ENCODE measurements around the gene LCP2. TPM values are rescaled to one million over a fixed set of nuclear protein-coding genes. Genes with fewer than 3 reads are reported as not detected.

The LCP2 gene
- polyA plus RNA-seq, 2 of the 4 experiments (the other 2 are of a cell fraction): not detected

DNA sequence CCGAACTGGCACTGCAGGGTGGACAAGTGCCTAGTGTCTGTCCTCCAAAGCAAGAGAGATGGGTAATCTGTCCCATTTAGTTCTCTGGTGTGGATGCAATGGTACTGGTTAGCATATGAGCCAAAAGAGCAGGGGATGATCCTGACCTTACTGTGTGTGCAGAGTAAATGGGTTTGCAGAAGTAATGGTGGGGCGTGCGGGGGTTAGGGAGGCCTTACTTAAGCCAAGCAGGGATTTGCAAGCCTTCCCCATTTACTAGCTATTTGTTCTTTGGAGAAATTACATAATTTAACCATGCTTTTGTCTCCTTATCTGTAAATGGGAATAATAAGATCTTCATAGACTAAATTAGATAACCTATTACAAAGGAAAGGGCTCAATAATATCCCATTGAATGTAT lies 19.9 kb upstream of the LCP2 start:
- no peak overlapping the region for H3K4me3 ChIP-seq
- DNase-seq (ENCODE audit: low read depth in 1 of 2, low spot score in 1 of 2) (no peak), FAIRE-seq (no peak), ATAC-seq (no peak)
- POLR2A ChIA-PET: no interaction called here
- H3K9me3 ChIP-seq: no peaks in the 10 kb centered on the region
- 58% methylated on average over 3 of the region's 3 CpGs for WGBS (ENCODE audit: missing lambda C conversion rate)
- H3K4me1 ChIP-seq: no peaks in the 10 kb centered on the region
- TF ChIP-seq HDAC2 (IDR thresholded peaks at IDR 0.05): no peak
- no peak for TF ChIP-seq CBX8 (IDR thresholded peaks at IDR 0.05)
- no peak for TF ChIP-seq EP300 (IDR thresholded peaks at IDR 0.05)
- no peak for TF ChIP-seq NFE2L2 (conservative IDR thresholded peaks at IDR 0.05; ENCODE audit: low read length)
- no peak for TF ChIP-seq RAD21 (conservative IDR thresholded peaks at IDR 0.05 in 1 of 2, IDR thresholded peaks at IDR 0.05 in 1 of 2)
- H3K27ac ChIP-seq: no peak overlapping the region
- no peak overlapping the region for H3K4me2 ChIP-seq
- CTCF ChIA-PET: no interaction called here

DNA sequence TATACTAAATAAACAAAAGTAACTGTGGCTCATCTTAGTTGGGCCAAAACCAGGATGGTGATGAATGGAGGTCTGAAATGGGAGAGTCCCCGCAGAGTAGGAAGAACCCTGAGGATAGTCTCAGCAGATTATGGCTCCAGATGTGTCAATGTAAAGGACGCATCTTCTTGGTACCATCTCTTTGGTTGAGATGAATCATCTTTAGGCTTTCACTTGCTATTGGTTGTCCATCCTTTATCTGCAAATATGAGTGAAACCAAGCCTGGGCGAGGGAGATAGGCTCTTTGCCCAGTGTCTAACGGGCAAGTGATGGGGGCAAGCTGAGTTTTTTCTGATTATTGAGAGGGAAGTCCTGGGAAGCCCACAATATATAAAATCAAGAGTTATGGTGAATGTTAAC lies 19.4 kb upstream of the LCP2 start:
- TF ChIP-seq NPAS2 (CRISPR knock-in tag; IDR thresholded peaks at IDR 0.05; ENCODE audit: borderline replicate concordance) (no peak), HOXB13 (CRISPR knock-in tag; IDR thresholded peaks at IDR 0.05; ENCODE audit: low read depth) (no peak), JUN (IDR thresholded peaks at IDR 0.05) (no peak)
- TF ChIP-seq, protein P1, sequence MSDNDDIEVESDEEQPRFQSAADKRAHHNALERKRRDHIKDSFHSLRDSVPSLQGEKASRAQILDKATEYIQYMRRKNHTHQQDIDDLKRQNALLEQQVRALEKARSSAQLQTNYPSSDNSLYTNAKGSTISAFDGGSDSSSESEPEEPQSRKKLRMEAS (IDR thresholded peaks at IDR 0.05): no peak
- TF ChIP-seq, protein P2, sequence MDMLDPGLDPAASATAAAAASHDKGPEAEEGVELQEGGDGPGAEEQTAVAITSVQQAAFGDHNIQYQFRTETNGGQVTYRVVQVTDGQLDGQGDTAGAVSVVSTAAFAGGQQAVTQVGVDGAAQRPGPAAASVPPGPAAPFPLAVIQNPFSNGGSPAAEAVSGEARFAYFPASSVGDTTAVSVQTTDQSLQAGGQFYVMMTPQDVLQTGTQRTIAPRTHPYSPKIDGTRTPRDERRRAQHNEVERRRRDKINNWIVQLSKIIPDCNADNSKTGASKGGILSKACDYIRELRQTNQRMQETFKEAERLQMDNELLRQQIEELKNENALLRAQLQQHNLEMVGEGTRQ (IDR thresholded peaks at IDR 0.05): no peak
- TF ChIP-seq, protein P3, sequence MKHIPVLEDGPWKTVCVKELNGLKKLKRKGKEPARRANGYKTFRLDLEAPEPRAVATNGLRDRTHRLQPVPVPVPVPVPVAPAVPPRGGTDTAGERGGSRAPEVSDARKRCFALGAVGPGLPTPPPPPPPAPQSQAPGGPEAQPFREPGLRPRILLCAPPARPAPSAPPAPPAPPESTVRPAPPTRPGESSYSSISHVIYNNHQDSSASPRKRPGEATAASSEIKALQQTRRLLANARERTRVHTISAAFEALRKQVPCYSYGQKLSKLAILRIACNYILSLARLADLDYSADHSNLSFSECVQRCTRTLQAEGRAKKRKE (CRISPR knock-in tag; IDR thresholded peaks at IDR 0.05; ENCODE audit: low read depth): no peak
- no peaks in the 10 kb centered on the region for H3K9me3 ChIP-seq
- no peaks in the 10 kb centered on the region for H3K4me1 ChIP-seq
- H3K27ac ChIP-seq: no peak overlapping the region
- H3K4me2 ChIP-seq: no peak overlapping the region
- FAIRE-seq (no peak), ATAC-seq (no peak), DNase-seq (ENCODE audit: low read depth in 1 of 2, low spot score in 1 of 2) (no peak)
- ChIA-PET POLR2A (no interaction called here), CTCF (no interaction called here)
- WGBS (ENCODE audit: missing lambda C conversion rate): 31% methylated on average over 4 of the region's 4 CpGs
- no peak overlapping the region for H3K4me3 ChIP-seq

DNA sequence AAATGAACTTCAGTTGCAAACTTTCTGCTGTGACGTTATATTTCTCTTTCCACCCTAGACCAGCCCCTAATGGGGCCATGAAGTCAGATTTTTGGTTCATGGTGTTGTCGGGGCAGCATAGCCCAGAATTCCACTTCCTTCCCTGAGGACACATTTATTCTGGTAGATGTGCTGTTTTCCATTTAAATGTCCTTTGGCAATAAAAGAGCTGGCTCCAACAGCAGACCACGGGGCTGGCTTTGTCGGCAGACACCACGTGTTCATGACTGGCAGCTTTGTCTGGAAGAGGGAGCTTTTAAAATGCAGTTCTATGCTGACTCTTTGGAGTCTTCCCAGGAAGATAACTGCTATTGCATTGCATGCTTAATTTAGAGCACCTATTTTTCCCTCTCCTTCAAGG lies 17.6 kb upstream of the LCP2 start:
- FAIRE-seq: no peak
- WGBS (ENCODE audit: missing lambda C conversion rate): 46% methylated on average over 5 of the region's 5 CpGs

DNA sequence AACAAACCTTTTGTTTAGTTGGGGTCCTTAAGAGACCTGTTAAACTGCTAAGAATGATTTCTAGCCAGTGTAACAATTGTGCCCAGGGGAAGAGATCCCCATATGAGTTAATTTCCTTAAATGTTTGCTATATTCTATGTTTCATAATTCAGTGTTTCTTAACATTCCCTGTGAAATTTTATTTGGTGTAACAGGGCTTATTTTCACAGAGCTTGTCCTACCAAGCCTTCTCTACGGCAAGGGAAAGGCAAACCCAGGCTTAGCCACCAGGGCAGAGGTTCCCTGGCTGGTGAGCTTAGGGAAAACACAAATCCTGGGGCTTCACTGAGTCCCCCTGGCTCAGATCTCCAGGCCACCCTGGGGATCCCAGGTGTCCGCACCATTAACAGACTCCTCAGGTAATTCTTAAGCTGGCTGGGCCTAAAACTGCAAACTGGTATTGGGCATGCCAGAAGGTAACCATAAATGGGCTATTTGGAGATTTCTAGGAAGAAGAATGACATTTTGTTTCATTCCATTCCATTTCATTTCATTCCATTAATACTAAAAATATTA lies 17.0 kb upstream of the LCP2 start:
- no peaks in the 10 kb centered on the region for H3K9me3 ChIP-seq
- ChIA-PET POLR2A (no interaction called here), CTCF (interaction anchor here (2.2 kb wide), 1 partner anchor 45 kb away, joined by 4 read pairs; no protein-coding TSS in a partner anchor)
- H3K4me3 ChIP-seq: no peak overlapping the region
- FAIRE-seq (no peak), DNase-seq (ENCODE audit: low read depth in 1 of 2, low spot score in 1 of 2) (no peak), ATAC-seq (no peak)
- H3K4me1 ChIP-seq: no peaks in the 10 kb centered on the region
- no peak overlapping the region for H3K27ac ChIP-seq
- WGBS (ENCODE audit: missing lambda C conversion rate): 43% methylated on average over 2 of the region's 2 CpGs
- H3K4me2 ChIP-seq: no peak overlapping the region
- TF ChIP-seq ZC3H11A (IDR thresholded peaks at IDR 0.05) (no peak), MAFK (IDR thresholded peaks at IDR 0.05; ENCODE audit: partially characterized antibody) (no peak), RNF2 (IDR thresholded peaks at IDR 0.05; ENCODE audit: borderline replicate concordance, low read depth) (no peak), FOSB (CRISPR knock-in tag; IDR thresholded peaks at IDR 0.05) (no peak), RARB (CRISPR knock-in tag; IDR thresholded peaks at IDR 0.05) (no peak), FOSL2 (IDR thresholded peaks at IDR 0.05) (no peak), FOSL2 (CRISPR knock-in tag; IDR thresholded peaks at IDR 0.05) (no peak), BHLHE40 (IDR thresholded peaks at IDR 0.05; ENCODE audit: low read depth, low read length) (no peak)
- TF ChIP-seq, protein P4, sequence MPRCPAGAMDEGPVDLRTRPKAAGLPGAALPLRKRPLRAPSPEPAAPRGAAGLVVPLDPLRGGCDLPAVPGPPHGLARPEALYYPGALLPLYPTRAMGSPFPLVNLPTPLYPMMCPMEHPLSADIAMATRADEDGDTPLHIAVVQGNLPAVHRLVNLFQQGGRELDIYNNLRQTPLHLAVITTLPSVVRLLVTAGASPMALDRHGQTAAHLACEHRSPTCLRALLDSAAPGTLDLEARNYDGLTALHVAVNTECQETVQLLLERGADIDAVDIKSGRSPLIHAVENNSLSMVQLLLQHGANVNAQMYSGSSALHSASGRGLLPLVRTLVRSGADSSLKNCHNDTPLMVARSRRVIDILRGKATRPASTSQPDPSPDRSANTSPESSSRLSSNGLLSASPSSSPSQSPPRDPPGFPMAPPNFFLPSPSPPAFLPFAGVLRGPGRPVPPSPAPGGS (IDR thresholded peaks at IDR 0.05): no peak

More for the DNA sequence above, 17.6 kb upstream of the LCP2 start:
- ATAC-seq (no peak), DNase-seq (ENCODE audit: low read depth in 1 of 2, low spot score in 1 of 2) (no peak)
- Histone ChIP-seq H3K9me3 (no peaks in the 10 kb centered on the region), H3K4me2 (no peak overlapping the region), H3K4me1 (no peaks in the 10 kb centered on the region), H3K4me3 (no peak overlapping the region), H3K27ac (no peak overlapping the region)
- CTCF ChIA-PET: no interaction called here
- POLR2A ChIA-PET: no interaction called here
- TF ChIP-seq RNF2 (IDR thresholded peaks at IDR 0.05; ENCODE audit: borderline replicate concordance, low read depth): no peak
- TF ChIP-seq KDM5A (IDR thresholded peaks at IDR 0.05): no peak
- no peak for TF ChIP-seq FOSB (CRISPR knock-in tag; IDR thresholded peaks at IDR 0.05)
- no peak for TF ChIP-seq CHD4 (IDR thresholded peaks at IDR 0.05; ENCODE audit: borderline replicate concordance)
- TF ChIP-seq, protein P5, sequence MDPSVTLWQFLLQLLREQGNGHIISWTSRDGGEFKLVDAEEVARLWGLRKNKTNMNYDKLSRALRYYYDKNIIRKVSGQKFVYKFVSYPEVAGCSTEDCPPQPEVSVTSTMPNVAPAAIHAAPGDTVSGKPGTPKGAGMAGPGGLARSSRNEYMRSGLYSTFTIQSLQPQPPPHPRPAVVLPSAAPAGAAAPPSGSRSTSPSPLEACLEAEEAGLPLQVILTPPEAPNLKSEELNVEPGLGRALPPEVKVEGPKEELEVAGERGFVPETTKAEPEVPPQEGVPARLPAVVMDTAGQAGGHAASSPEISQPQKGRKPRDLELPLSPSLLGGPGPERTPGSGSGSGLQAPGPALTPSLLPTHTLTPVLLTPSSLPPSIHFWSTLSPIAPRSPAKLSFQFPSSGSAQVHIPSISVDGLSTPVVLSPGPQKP (IDR thresholded peaks at IDR 0.05; ENCODE audit: low read depth, low read length): no peak
- TF ChIP-seq CHD2 (IDR thresholded peaks at IDR 0.05; ENCODE audit: low read length, partially characterized antibody): no peak
- TF ChIP-seq, protein P6, sequence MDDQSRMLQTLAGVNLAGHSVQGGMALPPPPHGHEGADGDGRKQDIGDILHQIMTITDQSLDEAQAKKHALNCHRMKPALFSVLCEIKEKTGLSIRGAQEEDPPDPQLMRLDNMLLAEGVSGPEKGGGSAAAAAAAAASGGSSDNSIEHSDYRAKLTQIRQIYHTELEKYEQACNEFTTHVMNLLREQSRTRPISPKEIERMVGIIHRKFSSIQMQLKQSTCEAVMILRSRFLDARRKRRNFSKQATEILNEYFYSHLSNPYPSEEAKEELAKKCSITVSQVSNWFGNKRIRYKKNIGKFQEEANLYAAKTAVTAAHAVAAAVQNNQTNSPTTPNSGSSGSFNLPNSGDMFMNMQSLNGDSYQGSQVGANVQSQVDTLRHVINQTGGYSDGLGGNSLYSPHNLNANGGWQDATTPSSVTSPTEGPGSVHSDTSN (IDR thresholded peaks at IDR 0.05): no peak

Data from A549 (cell line).